Caki2 (cell line): ENCODE data around the gene CAMSAP3. TPM values are rescaled to one million over a fixed set of nuclear protein-coding genes. Genes with fewer than 3 reads are reported as not detected.

Experiments
- DNase-seq: peaks from one replicate; pipeline ENCODE4 v3.0.0-alpha.2; 2015; ENCODE audit warnings: low read depth
- in situ Hi-C: cut with HindIII; loops from 2 replicates; pipeline ENCODE4 v1.10.0; 2016; ENCODE audit warnings: low sequenced_read_pairs, low pct_unique_long_range_greater_than_20kb, mixed read lengths
- total RNA-seq: library from RNA; depleted of rRNA; stranded (reverse); fragments of >200 nt; shearing (Covaris generic); gene quantifications from 2 replicates; pipeline ENCODE4 v1.2.3, GENCODE V29; 2014; ENCODE audit warnings: low replicate concordance

Gene CAMSAP3
- total RNA-seq, 1 experiment from 2014 or later: 3.9 TPM

GRCh38 chr19:7607212-7607873 lies 11.7 kb downstream of the CAMSAP3 start:
- no peak for DNase-seq
- in situ Hi-C loops: no loop called here

GRCh38 chr19:7607874-7608560 lies 12.4 kb downstream of the CAMSAP3 start:
- in situ Hi-C loops: no loop called here
- DNase-seq: no peak

GRCh38 chr19:7610491-7611240 lies 15.0 kb downstream of the CAMSAP3 start:
- in situ Hi-C loops: no loop called here
- DNase-seq: no peak

- no peak for DNase-seq
- in situ Hi-C loops: no loop called here
These were observed 16.0 kb downstream of the CAMSAP3 start for GRCh38 chr19:7611541-7612279.

- no peak for DNase-seq
- in situ Hi-C loops: no loop called here
These were observed 16.9 kb downstream of the CAMSAP3 start for GRCh38 chr19:7612282-7613274.

- DNase-seq: no peak
- in situ Hi-C loops: no loop called here
These were observed 19.4 kb downstream of the CAMSAP3 start for GRCh38 chr19:7614859-7615741.

GRCh38 chr19:7617172-7617571 lies 21.5 kb downstream of the CAMSAP3 start:
- DNase-seq: no peak
- in situ Hi-C loops: no loop called here

GRCh38 chr19:7617735-7618134 lies 22.1 kb downstream of the CAMSAP3 start:
- in situ Hi-C loops: no loop called here
- no peak for DNase-seq

- in situ Hi-C loops: no loop called here
- no peak for DNase-seq
These were observed 22.7 kb downstream of the CAMSAP3 start for GRCh38 chr19:7618348-7618747.

- in situ Hi-C loops: no loop called here
These were observed 23.3 kb downstream of the CAMSAP3 start for GRCh38 chr19:7618771-7619510.

GRCh38 chr19:7619671-7620441 lies 24.2 kb downstream of the CAMSAP3 start:
- in situ Hi-C loops: no loop called here

More at GRCh38 chr19:7618771-7619510, 23.3 kb downstream of the CAMSAP3 start:
- no peak for DNase-seq

GRCh38 chr19:7620442-7621412 lies 25.1 kb downstream of the CAMSAP3 start:
- DNase-seq: no peak
- in situ Hi-C loops: no loop called here

More at GRCh38 chr19:7619671-7620441, 24.2 kb downstream of the CAMSAP3 start:
- no peak for DNase-seq

- no peak for DNase-seq
- in situ Hi-C loops: no loop called here
These were observed 27.4 kb downstream of the CAMSAP3 start for GRCh38 chr19:7622933-7623685.
